AG10803 (cell line): ENCODE results near the gene BAHCC1.

Source experiments
- DNase-seq: peaks from one replicate; pipeline ENCODE4 v3.0.0; 2010; ENCODE audit warnings: low read depth
- H3K4me3 ChIP-seq: 2 replicates; pipeline ENCODE4 v1.5.1; 2011; ENCODE audit warnings: mild to moderate bottlenecking, low read length, control low read depth
- TF ChIP-seq, protein P1 (sequence below): conservative IDR thresholded peaks from 2 replicates; pipeline ENCODE4 v1.5.1; 2011; ENCODE audit warnings: mild to moderate bottlenecking, low read length, control low read depth, inconsistent platforms

Gene BAHCC1

GRCh38 chr17:81365148-81365600, 30.1 kb upstream of the BAHCC1 start:
- TF ChIP-seq, protein P1, sequence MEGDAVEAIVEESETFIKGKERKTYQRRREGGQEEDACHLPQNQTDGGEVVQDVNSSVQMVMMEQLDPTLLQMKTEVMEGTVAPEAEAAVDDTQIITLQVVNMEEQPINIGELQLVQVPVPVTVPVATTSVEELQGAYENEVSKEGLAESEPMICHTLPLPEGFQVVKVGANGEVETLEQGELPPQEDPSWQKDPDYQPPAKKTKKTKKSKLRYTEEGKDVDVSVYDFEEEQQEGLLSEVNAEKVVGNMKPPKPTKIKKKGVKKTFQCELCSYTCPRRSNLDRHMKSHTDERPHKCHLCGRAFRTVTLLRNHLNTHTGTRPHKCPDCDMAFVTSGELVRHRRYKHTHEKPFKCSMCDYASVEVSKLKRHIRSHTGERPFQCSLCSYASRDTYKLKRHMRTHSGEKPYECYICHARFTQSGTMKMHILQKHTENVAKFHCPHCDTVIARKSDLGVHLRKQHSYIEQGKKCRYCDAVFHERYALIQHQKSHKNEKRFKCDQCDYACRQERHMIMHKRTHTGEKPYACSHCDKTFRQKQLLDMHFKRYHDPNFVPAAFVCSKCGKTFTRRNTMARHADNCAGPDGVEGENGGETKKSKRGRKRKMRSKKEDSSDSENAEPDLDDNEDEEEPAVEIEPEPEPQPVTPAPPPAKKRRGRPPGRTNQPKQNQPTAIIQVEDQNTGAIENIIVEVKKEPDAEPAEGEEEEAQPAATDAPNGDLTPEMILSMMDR: no peak; the same call in 1 of the 2 replicates
- H3K4me3 ChIP-seq: peak overlapping the region; percentile 54
- DNase-seq: peak; percentile 47

GRCh38 chr17:81365601-81366585, 29.4 kb upstream of the BAHCC1 start:
- H3K4me3 ChIP-seq: no peak overlapping the region
- DNase-seq: no peak
- TF ChIP-seq, protein P1: no peak

DNA sequence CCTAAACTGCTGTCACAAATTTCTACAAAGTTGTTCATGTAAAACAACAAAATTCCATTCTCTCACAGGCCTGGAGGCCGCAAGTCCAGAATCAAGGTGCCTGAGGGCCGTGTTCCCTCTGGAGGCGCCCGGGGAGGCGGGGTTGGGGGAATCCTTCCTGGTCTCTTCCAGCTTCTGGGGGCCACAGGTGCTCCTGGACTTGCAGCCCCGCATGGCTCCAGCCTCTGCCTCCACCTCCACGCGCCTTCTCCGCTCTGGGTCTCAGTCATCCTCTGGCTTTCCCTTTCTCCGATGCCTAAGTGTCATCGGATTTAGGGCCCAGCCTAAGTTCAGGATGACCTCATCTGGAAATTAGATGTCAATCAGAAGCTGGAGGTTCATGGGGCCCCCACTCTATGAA, 28.6 kb upstream of the BAHCC1 start:
- no peak for DNase-seq
- H3K4me3 ChIP-seq: no peak overlapping the region
- TF ChIP-seq, protein P1: no peak

- DNase-seq: no peak
- TF ChIP-seq, protein P1: no peak
- H3K4me3 ChIP-seq: no peak overlapping the region
Observed at GRCh38 chr17:81367171-81367570, 28.1 kb upstream of the BAHCC1 start.

DNA sequence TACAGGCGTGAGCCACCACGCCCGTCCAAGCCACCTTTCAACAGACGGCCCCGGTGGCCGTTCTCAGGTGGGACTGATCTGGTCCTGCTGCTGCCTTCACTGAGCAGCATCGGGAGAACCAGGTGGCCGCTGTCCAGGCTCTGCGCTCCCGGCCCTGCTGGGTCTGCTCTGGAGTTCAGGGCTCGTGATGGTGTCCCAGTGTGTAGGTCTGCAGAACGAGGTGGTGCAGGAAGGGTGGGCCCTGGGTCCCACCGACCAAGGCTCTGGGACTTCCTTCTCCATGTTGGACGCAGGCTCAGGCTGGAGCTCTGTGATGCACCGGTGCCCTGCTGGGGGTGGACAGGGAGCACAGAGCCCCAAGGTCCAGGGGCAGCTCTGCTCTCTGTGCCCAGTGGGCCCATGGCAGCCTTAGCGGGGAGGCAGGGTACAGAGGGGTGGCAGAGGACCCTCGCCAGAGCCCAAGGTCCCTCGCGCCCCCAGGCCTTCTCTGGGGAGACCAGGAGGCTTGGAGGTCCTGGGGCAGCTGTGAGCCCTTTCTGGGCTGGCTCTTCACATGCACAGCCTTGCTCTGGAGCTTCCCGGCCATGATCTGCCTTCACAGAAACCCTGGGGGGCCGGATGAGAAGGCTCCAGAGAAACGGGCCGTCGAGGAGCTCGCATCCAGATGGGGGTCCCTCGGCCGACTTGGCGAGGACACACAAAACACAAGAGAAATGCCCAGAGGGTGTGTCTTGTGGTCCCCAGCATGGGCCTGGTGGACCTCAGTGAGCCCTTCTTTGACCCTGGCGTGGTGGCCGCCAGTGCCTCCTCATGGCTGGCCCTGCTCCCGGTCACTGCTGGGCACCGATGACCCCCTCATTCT, 26.9 kb upstream of the BAHCC1 start:
- TF ChIP-seq, protein P1: no peak
- no peak for DNase-seq
- no peak overlapping the region for H3K4me3 ChIP-seq

DNA sequence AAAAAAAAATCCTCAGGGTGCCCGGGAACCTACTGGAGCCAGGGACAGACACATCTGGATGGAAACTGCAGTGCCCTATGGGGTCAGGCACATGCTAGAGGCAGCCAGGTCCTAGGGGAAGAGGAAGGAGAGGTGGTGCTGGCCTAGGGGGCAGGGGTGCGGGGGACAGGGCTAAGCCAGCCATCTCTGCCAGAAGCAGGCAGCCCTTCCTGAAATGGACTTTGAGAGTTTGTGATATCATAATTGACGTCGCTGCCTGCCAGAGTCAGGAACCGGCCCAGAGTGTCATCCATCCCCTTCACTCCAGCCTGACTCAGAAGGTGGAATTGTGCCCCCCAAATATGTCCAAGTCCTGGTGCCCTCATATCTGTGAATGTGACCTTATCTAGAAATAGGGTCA, 25.0 kb upstream of the BAHCC1 start:
- TF ChIP-seq, protein P1: no peak
- H3K4me3 ChIP-seq: no peak overlapping the region
- no peak for DNase-seq
